ENCODE data around the gene GPER1. TPM values are rescaled to one million over a fixed set of nuclear protein-coding genes. Genes with fewer than 3 reads are reported as not detected.

The GPER1 gene
- total and polyA plus RNA-seq, 2 donors (not counting 3 experiments of a cell fraction or from before 2014, with no cell fraction given), result 0.77 to 2.3 TPM

- H3K4me3 ChIP-seq (replicated peaks in 1 of 3; ENCODE audit: insufficient read depth in 1 of 3, low read depth in 1 of 3, low read length in 3 of 3), result no peak overlapping the region
- ChIA-PET POLR2A (no interaction called here), CTCF (interaction anchor here (0.5 to 2.4 kb wide), 3 partner anchors 16 to 419 kb away, joined by 3 to 8 read pairs (median 7); no protein-coding TSS in a partner anchor)
- TF ChIP-seq MYC (IDR thresholded peaks at IDR 0.05; ENCODE audit: low read depth, low read length), result no peak
- TF ChIP-seq, protein P1, sequence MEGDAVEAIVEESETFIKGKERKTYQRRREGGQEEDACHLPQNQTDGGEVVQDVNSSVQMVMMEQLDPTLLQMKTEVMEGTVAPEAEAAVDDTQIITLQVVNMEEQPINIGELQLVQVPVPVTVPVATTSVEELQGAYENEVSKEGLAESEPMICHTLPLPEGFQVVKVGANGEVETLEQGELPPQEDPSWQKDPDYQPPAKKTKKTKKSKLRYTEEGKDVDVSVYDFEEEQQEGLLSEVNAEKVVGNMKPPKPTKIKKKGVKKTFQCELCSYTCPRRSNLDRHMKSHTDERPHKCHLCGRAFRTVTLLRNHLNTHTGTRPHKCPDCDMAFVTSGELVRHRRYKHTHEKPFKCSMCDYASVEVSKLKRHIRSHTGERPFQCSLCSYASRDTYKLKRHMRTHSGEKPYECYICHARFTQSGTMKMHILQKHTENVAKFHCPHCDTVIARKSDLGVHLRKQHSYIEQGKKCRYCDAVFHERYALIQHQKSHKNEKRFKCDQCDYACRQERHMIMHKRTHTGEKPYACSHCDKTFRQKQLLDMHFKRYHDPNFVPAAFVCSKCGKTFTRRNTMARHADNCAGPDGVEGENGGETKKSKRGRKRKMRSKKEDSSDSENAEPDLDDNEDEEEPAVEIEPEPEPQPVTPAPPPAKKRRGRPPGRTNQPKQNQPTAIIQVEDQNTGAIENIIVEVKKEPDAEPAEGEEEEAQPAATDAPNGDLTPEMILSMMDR (IDR thresholded peaks at IDR 0.05; ENCODE audit: extremely low read depth in 1 of 2, insufficient read depth in 1 of 2, low read depth in 1 of 2, low read length in 2 of 2), result no peak
- TF ChIP-seq JUN (IDR thresholded peaks at IDR 0.05; ENCODE audit: borderline replicate concordance, insufficient read depth, insufficient read length, low read depth), result no peak
- no peak for TF ChIP-seq POLR2A (IDR thresholded peaks at IDR 0.05; ENCODE audit: low read depth, low read length)
- no peak for TF ChIP-seq EZH2 (IDR thresholded peaks at IDR 0.05; ENCODE audit: borderline replicate concordance, low read depth, low read length, severe bottlenecking)
- no peak for TF ChIP-seq POLR2AphosphoS5 (IDR thresholded peaks at IDR 0.05; ENCODE audit: insufficient read depth, low read depth, low read length)
- TF ChIP-seq MAX (IDR thresholded peaks at IDR 0.05; ENCODE audit: insufficient read depth, insufficient read length), result no peak
- TF ChIP-seq GATA2 (IDR thresholded peaks at IDR 0.05; ENCODE audit: insufficient read depth, insufficient read length, low read depth, low read length), result no peak
- TF ChIP-seq FOS (IDR thresholded peaks at IDR 0.05; ENCODE audit: borderline replicate concordance, insufficient read depth, low read length), result no peak
- intact Hi-C loops (cut with micrococcal nuclease), result no loop called here
- DNase-seq (ENCODE audit: low read depth, low spot score) (no peak), FAIRE-seq (no peak)
- H4K20me1 ChIP-seq (replicated peaks; ENCODE audit: control insufficient read depth, extremely low read depth, insufficient read depth, low read length), result no peaks in the 10 kb centered on the region
- no peak overlapping the region for H3K4me2 ChIP-seq (ENCODE audit: insufficient read depth, low read length)
- no peaks in the 10 kb centered on the region for H3K27me3 ChIP-seq (ENCODE audit: control insufficient read depth in 2 of 2, insufficient read depth in 2 of 2, low read length in 2 of 2)
- H3K9me3 ChIP-seq (replicated peaks; ENCODE audit: control insufficient read depth, insufficient read depth, low read length), result no peaks in the 10 kb centered on the region
- no TSS peak for BruUV-seq (replicated peaks)
- no peaks in the 10 kb centered on the region for H3K36me3 ChIP-seq (ENCODE audit: control insufficient read depth in 2 of 2, extremely low read depth in 1 of 2, insufficient read depth in 2 of 2, low read length in 2 of 2)
- H3K27ac ChIP-seq (ENCODE audit: insufficient read depth, low read depth, low read length), result no peak overlapping the region
- H3K79me2 ChIP-seq (ENCODE audit: control insufficient read depth, insufficient read depth, low read length), result peaks cover 1% of the 10 kb centered on the region
- H3K9ac ChIP-seq (replicated peaks; ENCODE audit: extremely low read depth, insufficient read depth, low read length), result no peak overlapping the region
- dilution Hi-C loops (cut with MboI; ENCODE audit: extremely low pct_ligation_motif_present, low sequenced_read_pairs), result no loop called here
- H3K4me1 ChIP-seq (ENCODE audit: control insufficient read depth, extremely low read depth, insufficient read depth, low read length), result peaks cover 3% of the 10 kb centered on the region
- no peaks in the 10 kb centered on the region for H3K9me1 ChIP-seq (replicated peaks; ENCODE audit: control insufficient read depth, extremely low read depth, insufficient read depth, low read length)
- H2AFZ ChIP-seq (ENCODE audit: low read depth, low read length), result no peak overlapping the region
Observed at GRCh38 chr7:1106793-1107421, 19.0 kb downstream of the GPER1 start.
